C4-2B (cell line): ENCODE data around the gene PMVK.

ENCODE experiments used
- CTCF ChIP-seq: fragments of 450-650 bp; conservative IDR thresholded peaks from 2 replicates; pipeline ENCODE4 v1.5.1; 2017; ENCODE audit warnings: mild to moderate bottlenecking
- ZFX ChIP-seq: fragments of 450-650 bp; IDR thresholded peaks from 2 replicates; pipeline ENCODE4 v1.6.1; 2017

GRCh38 chr1:154878371-154879037 is 58.0 kb downstream of the PMVK start:
- peak; percentile 95 for TF ChIP-seq CTCF
- no peak for TF ChIP-seq ZFX
